HG03108 (cell line): ENCODE results near the gene DHTKD1.
A peak's percentile ranks its signal among the peaks of the same experiment; 100 is the strongest.
"Not testable (repeated sequence)": the region's sequence is repeated elsewhere in the genome, so short reads cannot be mapped to it uniquely, and the experiment has no call there.

Experiments used
- ATAC-seq: cut with Tn5 transposase; IDR thresholded peaks from one replicate; pipeline ENCODE4 v1.9.1; 2021; ENCODE audit warnings: moderate library complexity; ENCODE audit not compliant: unreplicated experiment

DHTKD1 gene

GRCh38 chr10:12063483-12063818 lies 5.3 kb upstream of the DHTKD1 start:
- no peak for ATAC-seq

GRCh38 chr10:12067336-12067735 lies 1.4 kb upstream of the DHTKD1 start:
- no peak for ATAC-seq

GRCh38 chr10:12071441-12071840 lies 2.7 kb downstream of the DHTKD1 start:
- not testable (repeated sequence) for ATAC-seq

GRCh38 chr10:12073526-12073925 lies 4.8 kb downstream of the DHTKD1 start:
- no peak for ATAC-seq

- no peak for ATAC-seq
Measured at GRCh38 chr10:12077580-12078180, 8.9 kb downstream of the DHTKD1 start.

GRCh38 chr10:12081470-12081869 lies 12.7 kb downstream of the DHTKD1 start:
- no peak for ATAC-seq

GRCh38 chr10:12081879-12082557 lies 13.3 kb downstream of the DHTKD1 start:
- ATAC-seq, result no peak

GRCh38 chr10:12088919-12089318 lies 20.2 kb downstream of the DHTKD1 start:
- ATAC-seq, result no peak

GRCh38 chr10:12091421-12091820 lies 22.7 kb downstream of the DHTKD1 start:
- no peak for ATAC-seq

- ATAC-seq, result not testable (repeated sequence)
Measured at GRCh38 chr10:12097361-12097760, 28.6 kb downstream of the DHTKD1 start.

GRCh38 chr10:12097791-12098190 lies 29.0 kb downstream of the DHTKD1 start:
- ATAC-seq, result no peak

- no peak for ATAC-seq
Measured at GRCh38 chr10:12098966-12099365, 30.2 kb downstream of the DHTKD1 start.

GRCh38 chr10:12103802-12104201 lies 35.0 kb downstream of the DHTKD1 start:
- no peak for ATAC-seq

GRCh38 chr10:12107781-12108180 lies 39.0 kb downstream of the DHTKD1 start:
- ATAC-seq, result no peak

- no peak for ATAC-seq
Measured at GRCh38 chr10:12109286-12109685, 40.5 kb downstream of the DHTKD1 start.

GRCh38 chr10:12111528-12111927 lies 42.8 kb downstream of the DHTKD1 start:
- ATAC-seq, result no peak

GRCh38 chr10:12113627-12114026 lies 44.9 kb downstream of the DHTKD1 start:
- no peak for ATAC-seq

- ATAC-seq, result no peak
Measured at GRCh38 chr10:12121673-12122072, 52.9 kb downstream of the DHTKD1 start.

GRCh38 chr10:12129222-12130111 lies 60.7 kb downstream of the DHTKD1 start, which contains the start of gene SEC61A2:
TSS of gene SEC61A2 (plus strand) at chr10:12129677. CDS start at chr10:12129788, 111 bp downstream.
- ATAC-seq, result peak; percentile 86

GRCh38 chr10:12130237-12130872 lies 61.6 kb downstream of the DHTKD1 start:
- no peak for ATAC-seq

GRCh38 chr10:12135631-12136030 lies 66.9 kb downstream of the DHTKD1 start:
- no peak for ATAC-seq
